Aorta (tissue), 5 donors: Measurements from ENCODE around the gene HBZ. TPM values are rescaled to one million over a fixed set of nuclear protein-coding genes. Genes with fewer than 3 reads are reported as not detected.
"Not testable (repeated sequence)": the region's sequence is repeated elsewhere in the genome, so short reads cannot be mapped to it uniquely, and the experiment has no call there.

Experiments
- ATAC-seq: fragments of 200-7000 bp; cut with Tn5 transposase; one replicate; pipeline ENCODE4 v1.9.1; 2022; ENCODE audit warnings: moderate library complexity; ENCODE audit not compliant: low FRiP score
- DNase-seq, 2 donors: peaks; one replicate each; pipeline ENCODE4 v3.0.0-alpha.2; 2020
- H3K27ac ChIP-seq, 2 donors: one replicate each; pipeline ENCODE4 v1.5.1; 2013; ENCODE audit warnings: low read length in 2 of 2, mild to moderate bottlenecking in 2 of 2, moderate library complexity in 2 of 2, control low read depth in 1 of 2, inconsistent platforms in 1 of 2, low read depth in 1 of 2
- H3K27me3 ChIP-seq, 2 donors: one replicate each; pipeline ENCODE4 v1.6.1; 2013; ENCODE audit warnings: control low read depth in 1 of 2, low read length in 1 of 2, mild to moderate bottlenecking in 1 of 2, moderate library complexity in 1 of 2; ENCODE audit not compliant: insufficient read depth in 2 of 2, control insufficient read depth in 1 of 2
- H3K36me3 ChIP-seq, 2 donors: one replicate each; pipeline ENCODE4 v1.6.1; 2013; ENCODE audit warnings: control low read depth in 1 of 2, low read length in 1 of 2, mild to moderate bottlenecking in 1 of 2; ENCODE audit not compliant: insufficient read depth in 2 of 2, control insufficient read depth in 1 of 2
- H3K4me1 ChIP-seq, 2 donors: one replicate each; pipeline ENCODE4 v1.6.1; 2013; ENCODE audit warnings: low read length in 2 of 2, control low read depth in 1 of 2, mild to moderate bottlenecking in 1 of 2, moderate library complexity in 1 of 2; ENCODE audit not compliant: insufficient read depth in 2 of 2, control insufficient read depth in 1 of 2
- H3K4me3 ChIP-seq, 2 donors: one replicate each; pipeline ENCODE4 v1.5.1; 2013; ENCODE audit warnings: low read length in 2 of 2, control low read depth in 1 of 2, mild to moderate bottlenecking in 1 of 2
- H3K9me3 ChIP-seq: one replicate; pipeline ENCODE4 v1.6.1; 2013; ENCODE audit warnings: mild to moderate bottlenecking, low read length; ENCODE audit not compliant: control insufficient read depth
- WGBS, 2 donors: extraction: QIAGEN DNeasy Blood & Tissue Kit; methylation state at CpG; one replicate each; pipeline ENCODE4 v1.1.7; 2013; 5-methylcytosine and 5-hydroxymethylcytosine counted together
- intact Hi-C, 2 donors: fragments of 100-400 bp; cut with DNase I; formaldehyde crosslinking; loops; one replicate each; pipeline versions ENCODE4 v1.14.2 to v1.15.0; 2022
- polyA plus RNA-seq, 2 donors: library from polyadenylated mRNA; stranded (reverse); fragments of 200-250 nt; gene quantifications; one replicate each; pipeline ENCODE4 v1.2.3, GENCODE V29; 2013
- total RNA-seq, 2 donors: library from RNA; stranded (reverse); fragmentation: NEBNext Ultra II Directional; extraction: Animal tissue kit (Norgen Biotek cat#: 25700); gene quantifications; one replicate each; pipeline ENCODE4 v1.2.1, GENCODE V29; 2021
- donor health status: healthy with polysubstance abuse.
- donor health status: Bipolar disorder and iron deficiency.
- donor health status: DM: no; HTN: no; CAD: no.
- donor health status: DM: no; HTN: no; CAD: no.
- donor health status: DM: yes; HTN: yes; CAD: no.

Gene HBZ
- total and polyA plus RNA-seq, 4 donors, result not detected

DNA sequence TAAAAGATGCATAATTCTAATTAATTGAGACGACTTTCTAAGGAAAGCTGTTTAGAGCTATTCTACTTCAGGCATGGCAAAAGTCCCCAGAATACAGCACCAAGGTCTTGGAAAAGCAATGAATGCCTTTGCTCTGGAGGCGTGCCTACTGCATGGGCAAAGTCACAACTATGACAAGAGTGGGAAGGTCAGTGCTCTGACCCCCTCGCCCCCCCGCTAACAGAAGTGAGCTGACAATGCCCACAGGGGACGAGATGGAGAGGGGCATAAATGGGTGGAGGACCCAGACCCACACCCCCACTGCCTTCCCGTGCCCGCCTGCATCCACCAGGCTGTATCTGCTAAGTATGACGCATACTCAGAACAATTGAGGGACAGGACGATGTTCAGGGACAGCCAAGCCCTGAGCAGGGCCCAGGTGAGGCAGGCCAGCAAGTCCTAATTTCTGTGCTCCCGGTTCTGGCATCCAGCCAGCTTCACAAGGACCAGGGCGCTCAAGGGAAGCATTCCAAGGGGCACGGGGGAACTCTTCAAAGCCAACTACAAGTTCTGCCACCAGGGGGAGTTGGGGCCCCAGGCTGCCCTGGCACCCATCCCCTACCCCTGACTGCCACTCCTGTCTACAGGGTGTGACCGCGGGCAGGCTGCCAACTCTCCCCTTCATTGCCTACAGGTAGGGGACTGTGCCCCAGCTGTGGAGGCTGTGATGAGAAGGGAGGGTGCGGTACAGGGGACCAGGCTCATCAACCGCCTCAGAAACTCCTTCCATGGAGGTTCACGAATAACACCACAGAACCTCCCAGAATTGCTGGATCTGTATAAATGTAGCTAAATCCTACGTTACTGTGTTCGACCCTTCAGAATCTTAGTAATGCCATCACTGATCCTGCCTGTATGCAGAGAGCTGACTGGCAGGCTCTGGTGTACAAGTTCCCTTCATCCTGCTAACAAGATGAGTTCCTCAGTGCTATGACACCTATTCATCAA is 34.8 kb upstream of the HBZ start:
- DNase-seq (peak; percentile 55 to 82), ATAC-seq (peak; percentile 39)

DNA sequence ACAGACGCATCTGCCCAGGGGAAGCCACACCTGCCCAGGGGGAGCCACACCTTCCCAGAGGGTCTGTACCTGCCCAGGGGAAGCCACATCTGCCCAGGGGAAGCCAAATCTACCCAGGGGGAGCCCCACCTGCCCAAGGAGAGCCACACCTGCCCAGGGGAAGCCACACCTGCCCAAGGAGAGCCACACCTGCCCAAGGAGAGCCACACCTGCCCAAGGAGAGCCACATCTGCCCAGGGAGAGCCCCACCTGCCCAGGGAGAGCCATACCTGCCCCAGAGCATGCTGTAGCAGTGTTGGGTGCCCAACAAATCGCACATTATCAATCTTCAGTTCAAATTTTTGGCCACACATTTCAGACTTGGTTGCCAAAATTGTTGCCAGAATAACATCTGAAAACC is 33.6 kb upstream of the HBZ start:
- no peaks in the 10 kb centered on the region for H3K9me3 ChIP-seq
- H3K4me3 ChIP-seq, result no peak overlapping the region
- DNase-seq (peak; percentile 28 to 54), ATAC-seq (no peak)
- no peaks in the 10 kb centered on the region for H3K27me3 ChIP-seq
- 89 to 90% methylated on average over 2 of the region's 2 CpGs for WGBS, 2 donors
- H3K36me3 ChIP-seq, result no peaks in the 10 kb centered on the region
- H3K27ac ChIP-seq, result no peak overlapping the region
- H3K4me1 ChIP-seq, result no peaks in the 10 kb centered on the region
- intact Hi-C loops, result no loop called here

More for the DNA sequence above, 34.8 kb upstream of the HBZ start:
- Histone ChIP-seq H3K4me1 (no peaks in the 10 kb centered on the region), H3K36me3 (no peaks in the 10 kb centered on the region), H3K9me3 (no peaks in the 10 kb centered on the region), H3K4me3 (no peak overlapping the region), H3K27ac (no peak overlapping the region), H3K27me3 (no peaks in the 10 kb centered on the region)
- 63 to 65% methylated on average over 19 of the region's 19 CpGs for WGBS, 2 donors
- intact Hi-C loops, result no loop called here

DNA sequence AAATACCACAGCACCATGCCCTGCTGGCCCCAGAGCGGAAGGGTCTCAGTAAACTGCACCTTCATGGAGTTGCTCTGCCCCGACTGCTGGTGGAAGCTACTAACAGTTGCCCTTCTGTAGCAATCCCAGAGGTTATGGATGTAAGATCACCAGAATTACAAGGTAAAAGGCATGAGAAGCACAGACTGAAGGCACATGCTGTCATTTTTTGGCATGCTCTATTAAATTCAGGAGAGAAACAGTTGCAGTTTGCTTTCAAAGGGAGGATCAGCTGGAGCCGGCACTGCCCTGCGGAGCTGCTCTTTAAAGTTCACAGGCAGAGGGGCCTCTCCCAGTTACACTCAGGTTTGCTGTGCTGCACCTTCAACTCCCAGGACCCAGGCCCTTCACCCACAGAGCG is 33.1 kb upstream of the HBZ start:
- H3K4me1 ChIP-seq, result no peaks in the 10 kb centered on the region
- intact Hi-C loops, result no loop called here
- H3K4me3 ChIP-seq, result no peak overlapping the region
- WGBS, 2 donors, result 95 to 97% methylated on average over 5 of the region's 5 CpGs
- no peaks in the 10 kb centered on the region for H3K27me3 ChIP-seq
- H3K27ac ChIP-seq, result no peak overlapping the region
- ATAC-seq (no peak), DNase-seq (peak in 1 of 2 donors; percentile 25)
- H3K9me3 ChIP-seq, result no peaks in the 10 kb centered on the region
- no peaks in the 10 kb centered on the region for H3K36me3 ChIP-seq

DNA sequence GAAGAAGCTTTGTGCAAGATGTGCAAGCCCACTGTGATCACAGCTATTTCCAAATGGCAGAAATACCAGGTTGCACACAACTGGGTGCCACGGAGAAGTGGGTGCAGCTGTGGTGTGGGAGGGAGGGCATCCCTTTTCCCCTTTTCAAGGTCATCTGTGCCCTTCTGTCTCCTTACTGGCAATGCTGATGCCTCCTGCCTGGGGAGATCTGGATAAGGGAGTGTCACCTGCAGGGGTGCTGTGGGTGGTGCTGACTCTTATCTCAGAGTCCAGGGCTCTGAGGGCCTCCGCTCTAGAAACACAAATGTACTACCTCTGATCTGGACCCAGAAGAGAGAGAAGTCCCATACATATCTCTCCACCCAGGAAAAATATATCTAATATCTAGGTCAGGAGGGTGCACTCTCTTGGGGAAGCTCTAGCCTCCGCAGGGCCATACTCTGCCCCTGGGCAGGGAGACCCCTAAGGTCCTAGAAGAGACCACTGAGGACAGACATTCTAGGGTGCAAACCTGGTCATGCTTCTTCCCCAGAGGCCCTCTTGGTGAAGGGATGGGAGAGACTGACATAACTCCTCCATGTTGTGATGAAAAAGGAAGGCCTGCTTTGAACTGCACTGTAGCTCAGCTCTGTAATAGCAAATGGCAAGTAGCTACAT is 32.5 kb upstream of the HBZ start:
- Histone ChIP-seq H3K9me3 (no peaks in the 10 kb centered on the region), H3K27me3 (no peaks in the 10 kb centered on the region), H3K4me1 (no peaks in the 10 kb centered on the region), H3K36me3 (no peaks in the 10 kb centered on the region), H3K27ac (no peak overlapping the region), H3K4me3 (no peak overlapping the region)
- intact Hi-C loops, result no loop called here
- ATAC-seq (no peak), DNase-seq (peak in 1 of 2 donors; percentile 41)
- 92 to 94% methylated on average over 3 of the region's 3 CpGs for WGBS, 2 donors

DNA sequence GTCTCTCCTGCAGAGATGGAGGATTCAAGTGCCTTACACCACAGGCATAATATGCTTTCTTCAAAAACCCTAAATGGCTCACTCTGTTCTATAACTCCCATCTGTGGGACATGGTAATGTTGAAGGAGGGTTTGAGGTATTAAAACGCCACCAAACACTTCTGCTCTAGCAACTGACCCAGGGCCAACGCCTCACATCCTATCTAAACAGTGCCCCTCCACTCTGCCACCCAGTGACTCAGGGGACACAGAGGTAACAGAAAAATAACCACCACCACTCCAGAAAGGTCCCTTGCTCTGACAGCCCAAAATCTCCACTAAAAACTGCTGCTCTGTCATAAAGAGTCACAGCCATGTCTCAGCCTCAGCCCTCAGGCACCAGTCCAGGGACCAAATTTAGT is 31.7 kb upstream of the HBZ start:
- intact Hi-C loops, result no loop called here
- H3K27me3 ChIP-seq, result no peaks in the 10 kb centered on the region
- H3K9me3 ChIP-seq, result no peaks in the 10 kb centered on the region
- 55 to 59% methylated on average over 2 of the region's 2 CpGs for WGBS, 2 donors
- no peaks in the 10 kb centered on the region for H3K36me3 ChIP-seq
- DNase-seq (peak in 1 of 2 donors; percentile 26), ATAC-seq (no peak)
- H3K4me3 ChIP-seq, result no peak overlapping the region
- no peak overlapping the region for H3K27ac ChIP-seq
- H3K4me1 ChIP-seq, result no peaks in the 10 kb centered on the region

DNA sequence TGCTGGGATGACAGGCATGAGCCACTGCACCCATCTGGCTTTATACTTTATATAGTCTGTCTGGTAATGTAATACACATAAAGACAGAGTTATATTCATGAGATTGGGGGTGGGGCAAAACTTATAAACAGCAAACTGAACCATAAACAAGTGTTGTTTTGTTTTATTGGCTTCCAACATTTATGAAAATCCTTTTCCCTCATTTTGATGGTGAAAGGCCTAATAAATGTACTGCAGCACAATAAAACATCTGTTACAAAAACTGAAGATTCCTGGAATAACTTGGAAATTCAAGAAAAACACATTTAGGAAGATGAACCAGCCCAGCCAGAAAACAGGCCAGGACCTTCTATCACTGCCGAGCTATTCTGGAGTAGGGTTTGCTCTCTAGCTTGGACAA is 30.1 kb upstream of the HBZ start:
- ATAC-seq, result no peak
- Histone ChIP-seq H3K9me3 (no peaks in the 10 kb centered on the region), H3K27ac (no peak overlapping the region), H3K27me3 (no peaks in the 10 kb centered on the region), H3K36me3 (no peaks in the 10 kb centered on the region), H3K4me1 (no peaks in the 10 kb centered on the region), H3K4me3 (no peak overlapping the region)
- WGBS, 2 donors, result 90 to 93% methylated on average over 1 of the region's 1 CpG
- no peak for DNase-seq
- intact Hi-C loops, result no loop called here

DNA sequence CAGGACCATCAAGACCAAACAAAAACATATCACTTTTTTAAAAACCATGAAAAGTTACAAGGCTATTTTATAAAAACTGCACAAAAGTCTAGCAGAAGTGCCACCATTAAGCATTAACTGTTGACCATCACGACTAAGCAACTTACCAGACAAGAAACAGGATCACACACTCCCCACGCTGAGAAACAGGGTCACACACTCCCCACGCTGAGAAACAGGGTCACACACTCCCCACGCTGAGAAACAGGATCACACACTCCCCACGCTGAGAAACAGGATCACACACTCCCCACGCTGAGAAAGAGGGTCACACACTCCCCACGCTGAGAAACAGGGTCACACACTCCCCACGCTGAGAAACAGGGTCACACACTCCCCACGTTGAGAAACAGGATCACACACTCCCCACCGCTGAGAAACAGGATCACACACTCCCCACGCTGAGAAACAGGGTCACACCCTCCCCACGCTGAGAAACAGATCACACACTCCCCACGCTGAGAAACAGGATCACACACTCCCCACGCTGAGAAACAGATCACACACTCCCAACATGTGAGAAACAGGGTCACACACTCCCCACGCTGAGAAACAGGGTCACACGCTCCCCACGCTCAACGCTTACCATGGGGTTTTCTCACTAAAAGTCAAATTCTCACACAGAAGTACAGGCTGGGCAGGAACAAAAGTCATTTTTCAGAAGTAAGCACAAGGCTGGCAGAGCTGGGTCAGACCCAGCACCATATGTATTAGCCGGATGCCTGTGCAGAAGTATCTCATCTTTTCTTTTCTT is 28.7 kb upstream of the HBZ start:
- H3K27me3 ChIP-seq, H3K4me3 ChIP-seq, ATAC-seq, intact Hi-C loops, H3K27ac ChIP-seq, H3K36me3 ChIP-seq, H3K9me3 ChIP-seq, H3K4me1 ChIP-seq, DNase-seq: not testable (repeated sequence)
- WGBS, 2 donors, result 86 to 87% methylated on average over 19 of the region's 19 CpGs

DNA sequence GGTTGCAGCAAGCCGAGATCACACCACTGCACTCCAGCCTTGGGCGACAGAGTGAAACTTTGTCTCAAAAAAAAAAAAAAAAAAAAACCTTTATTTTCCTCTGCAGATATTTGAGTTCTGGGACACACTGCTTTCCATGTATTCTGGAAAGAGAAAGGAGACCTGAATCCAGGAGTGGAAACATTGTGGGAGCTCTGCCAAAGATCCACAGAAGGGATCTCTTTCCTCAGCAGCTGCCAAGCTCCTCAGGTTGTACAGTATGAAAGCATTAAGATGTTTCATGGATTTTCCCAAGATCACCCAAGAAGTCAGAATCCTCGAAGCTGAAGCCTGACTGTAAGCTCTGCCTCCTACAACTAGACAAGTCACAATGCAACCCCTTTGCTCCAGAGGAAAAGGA is 27.4 kb upstream of the HBZ start:
- Histone ChIP-seq H3K27ac (no peak overlapping the region), H3K9me3 (no peaks in the 10 kb centered on the region), H3K36me3 (no peaks in the 10 kb centered on the region), H3K27me3 (no peaks in the 10 kb centered on the region), H3K4me3 (no peak overlapping the region), H3K4me1 (no peaks in the 10 kb centered on the region)
- whole genome bisulfite sequencing, 2 donors, result 91 to 94% methylated on average over 3 of the region's 3 CpGs
- intact Hi-C loops, result no loop called here
- ATAC-seq (no peak), DNase-seq (no peak)
